Endothelial cell of umbilical vein (primary cell): ENCODE data around the gene SGPP1. TPM values are rescaled to one million over a fixed set of nuclear protein-coding genes. Genes with fewer than 3 reads are reported as not detected.
"Not testable (repeated sequence)": the region's sequence is repeated elsewhere in the genome, so short reads cannot be mapped to it uniquely, and the experiment has no call there.

Experiments used
- BruUV-seq: library from RNA; stranded (reverse); fragments of 400-500 nt; replicated peaks from 2 replicates; lab custom pipeline; 2021; lab: Mats Ljungman, UMichigan
- CTCF ChIA-PET: fragments of 300-600, 350-600 bp; sonication (Branson Sonifier 250); formaldehyde crosslinking; loops from one replicate; lab custom pipeline; 2021; ENCODE audit warnings: antibody characterized with exemption, inconsistent platforms; lab: Charles Lee
- POLR2A ChIA-PET: fragments of 300-600, 350-600 bp; sonication (Branson Sonifier 250); formaldehyde crosslinking; loops from one replicate; lab custom pipeline; 2021; ENCODE audit warnings: antibody characterized with exemption, inconsistent platforms; lab: Charles Lee
- DNase-seq: peaks from one replicate; pipeline ENCODE4 v3.0.0-alpha.2; 2011; ENCODE audit warnings: low read depth, low spot score
- FAIRE-seq: peaks from 2 replicates; lab custom pipeline; 2011; peaks lifted over from hg19 to GRCh38; lab: Jason Lieb, UNC
- H2AFZ ChIP-seq: 2 replicates; pipeline ENCODE4 v1.6.0; 2012; ENCODE audit warnings: low read depth, low read length, control low read depth, inconsistent platforms
- H3K27ac ChIP-seq: 2 replicates; pipeline ENCODE4 v1.5.1; 2011; ENCODE audit warnings: low read depth, mild to moderate bottlenecking, control low read depth, low read length, moderate library complexity; ENCODE audit not compliant: insufficient read depth
- H3K27me3 ChIP-seq, 2 experiments: 2 replicates each; pipeline versions ENCODE4 v1.6.0 to v1.6.1; 2011; ENCODE audit warnings: low read length in 2 of 2, mixed read lengths in 1 of 2; ENCODE audit not compliant: control insufficient read depth in 2 of 2, insufficient read depth in 2 of 2
- H3K36me3 ChIP-seq, 2 experiments: 2 replicates in 1 of 2; 3 replicates in 1 of 2; pipeline ENCODE4 v1.5.1; 2011; ENCODE audit warnings: low read length in 2 of 2, mild to moderate bottlenecking in 1 of 2, moderate library complexity in 1 of 2; ENCODE audit not compliant: control insufficient read depth in 2 of 2, insufficient read depth in 2 of 2; ENCODE audit errors: extremely low read depth in 1 of 2
- H3K4me1 ChIP-seq: 3 replicates; pipeline ENCODE4 v1.5.1; 2011; ENCODE audit warnings: mild to moderate bottlenecking, low read length; ENCODE audit not compliant: control insufficient read depth, insufficient read depth; ENCODE audit errors: extremely low read depth
- H3K4me2 ChIP-seq: 2 replicates; pipeline ENCODE4 v1.6.1; 2011; ENCODE audit warnings: low read length, control low read depth, mixed read lengths; ENCODE audit not compliant: insufficient read depth
- H3K4me3 ChIP-seq, 3 experiments: fragments of 200-600 bp in 1 of 3; sonication (generic), shearing (Covaris generic) in 1 of 3; replicated peaks in 1 of 3; 2 replicates each; pipeline ENCODE4 v1.5.1; 2011 to 2016; ENCODE audit warnings: control low read depth in 3 of 3, low read length in 3 of 3, mild to moderate bottlenecking in 2 of 3, inconsistent platforms in 1 of 3, low read depth in 1 of 3, moderate library complexity in 1 of 3; ENCODE audit not compliant: insufficient read depth in 1 of 3
- H3K79me2 ChIP-seq: 2 replicates; pipeline ENCODE4 v1.6.0; 2012; ENCODE audit warnings: low read length, inconsistent platforms; ENCODE audit not compliant: control insufficient read depth, insufficient read depth
- H3K9ac ChIP-seq: replicated peaks from 2 replicates; pipeline ENCODE3; 2011; ENCODE audit warnings: low read length, control low read depth; ENCODE audit not compliant: insufficient read depth; ENCODE audit errors: extremely low read depth
- H3K9me1 ChIP-seq: replicated peaks from 3 replicates; pipeline ENCODE4 v1.6.0; 2011; ENCODE audit warnings: mild to moderate bottlenecking, low read length; ENCODE audit not compliant: control insufficient read depth, insufficient read depth; ENCODE audit errors: extremely low read depth
- H3K9me3 ChIP-seq: replicated peaks from 2 replicates; pipeline ENCODE4 v1.5.1; 2012; ENCODE audit warnings: low read length, inconsistent platforms; ENCODE audit not compliant: control insufficient read depth, insufficient read depth
- H4K20me1 ChIP-seq: replicated peaks from 2 replicates; pipeline ENCODE3; 2011; ENCODE audit warnings: mild to moderate bottlenecking, low read length; ENCODE audit not compliant: control insufficient read depth, insufficient read depth; ENCODE audit errors: extremely low read depth
- EZH2 ChIP-seq: IDR thresholded peaks from 2 replicates; pipeline ENCODE4 v1.6.1; 2012; ENCODE audit warnings: borderline replicate concordance, low read depth, mild to moderate bottlenecking, moderate library complexity, low read length, inconsistent platforms; ENCODE audit not compliant: severe bottlenecking
- FOS ChIP-seq: IDR thresholded peaks from 2 replicates; pipeline ENCODE4 v1.6.1; 2011; ENCODE audit warnings: mild to moderate bottlenecking, low read length, moderate library complexity, borderline replicate concordance; ENCODE audit not compliant: insufficient read depth
- GATA2 ChIP-seq: IDR thresholded peaks from 2 replicates; pipeline ENCODE4 v1.7.0; 2011; ENCODE audit warnings: low read depth, mild to moderate bottlenecking, moderate library complexity, mixed read lengths, low read length; ENCODE audit not compliant: insufficient read length, insufficient read depth
- JUN ChIP-seq: IDR thresholded peaks from 2 replicates; pipeline ENCODE4 v1.6.1; 2011; ENCODE audit warnings: borderline replicate concordance, low read depth; ENCODE audit not compliant: insufficient read length, insufficient read depth
- MYC ChIP-seq: IDR thresholded peaks from one replicate; pipeline ENCODE4 v1.6.1; 2011; ENCODE audit warnings: mild to moderate bottlenecking, low read depth, low read length
- POLR2A ChIP-seq: IDR thresholded peaks from 2 replicates; pipeline ENCODE4 v1.6.1; 2012; ENCODE audit warnings: low read depth, mild to moderate bottlenecking, control low read depth, low read length
- POLR2AphosphoS5 ChIP-seq: IDR thresholded peaks from 2 replicates; pipeline ENCODE4 v1.6.1; 2012; ENCODE audit warnings: low read depth, mild to moderate bottlenecking, control low read depth, low read length, moderate library complexity; ENCODE audit not compliant: insufficient read depth
- dilution Hi-C: fragments of 300-500 bp; cut with MboI; formaldehyde crosslinking; loops from one replicate; pipeline ENCODE4 v1.15.0; 2019; ENCODE audit warnings: low sequenced_read_pairs; ENCODE audit not compliant: extremely low pct_ligation_motif_present
- intact Hi-C: fragments of 100-400 bp; cut with micrococcal nuclease; formaldehyde crosslinking; loops from one replicate; pipeline ENCODE4 v1.10.0; 2022
- polyA plus RNA-seq, 4 experiments: library from polyadenylated mRNA; depleted of rRNA in 3 of 4; stranded (reverse) in 3 of 4; unstranded in 1 of 4; fragments of >200 nt; gene quantifications; 2 replicates each; pipeline versions ENCODE4 v1.2.1 to v1.2.3, GENCODE V29; 2011 to 2012; ENCODE audit warnings: missing spikeins in 1 of 4
- total RNA-seq: library from RNA; stranded (reverse); gene quantifications from 2 replicates; pipeline ENCODE4 v1.2.3, GENCODE V29; 2021
- TF ChIP-seq, protein P1 (sequence below), 2 donors: IDR thresholded peaks; 1 replicate in 1 of 2; 2 replicates in 1 of 2; pipeline ENCODE4 v1.5.1; 2011; ENCODE audit warnings: low read length in 2 of 2, mild to moderate bottlenecking in 2 of 2, moderate library complexity in 2 of 2, control low read depth in 1 of 2, inconsistent platforms in 1 of 2, low read depth in 1 of 2; ENCODE audit not compliant: insufficient read depth in 1 of 2; ENCODE audit errors: extremely low read depth in 1 of 2
- TF ChIP-seq, protein P2 (sequence below): IDR thresholded peaks from 2 replicates; pipeline ENCODE4 v1.6.1; 2011; ENCODE audit not compliant: insufficient read depth, insufficient read length

Gene SGPP1
- total and polyA plus RNA-seq, 2 donors (not counting 3 experiments of a cell fraction or from before 2014, with no cell fraction given), result 6.2 to 7.9 TPM

DNA sequence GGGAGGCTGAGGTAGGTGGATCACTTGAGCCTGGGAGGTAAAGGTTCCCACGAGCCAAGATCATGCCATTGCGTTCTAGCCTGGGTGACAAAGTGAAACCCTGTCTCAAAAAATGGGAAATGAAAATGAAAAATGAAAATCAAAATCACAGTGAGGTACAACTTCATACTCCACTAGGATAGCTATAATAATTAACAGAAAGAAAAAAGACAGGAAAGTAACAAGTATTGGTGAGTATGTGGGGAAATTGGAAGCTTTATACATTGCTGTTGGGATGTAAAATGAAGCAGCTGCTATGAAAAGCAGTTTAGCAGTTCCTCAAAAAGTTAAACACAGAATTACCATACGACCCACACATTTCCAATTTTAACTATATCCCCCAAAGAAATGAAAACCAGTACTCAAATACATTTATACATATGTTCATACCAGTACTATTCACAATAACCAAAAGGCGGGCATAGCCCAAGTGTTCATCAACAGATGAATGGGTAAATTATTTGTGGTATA is 22.2 kb downstream of the SGPP1 start:
- FAIRE-seq (no peak), DNase-seq (no peak)
- POLR2A ChIA-PET, result no interaction called here
- no peak overlapping the region for H3K4me2 ChIP-seq
- H3K4me3 ChIP-seq, result no peak overlapping the region
- dilution Hi-C loops (no loop called here), intact Hi-C loops (no loop called here)
- H2AFZ ChIP-seq, result no peak overlapping the region
- no TSS peak for BruUV-seq
- no peaks in the 10 kb centered on the region for H3K9me3 ChIP-seq
- peaks cover 5% of the 10 kb centered on the region for H3K79me2 ChIP-seq
- H3K9me1 ChIP-seq, result no peaks in the 10 kb centered on the region
- CTCF ChIA-PET, result interaction anchor here (1.1 kb wide), 1 partner anchor 9 kb away, joined by 3 read pairs; no protein-coding TSS in a partner anchor
- peaks cover 4% of the 10 kb centered on the region for H3K4me1 ChIP-seq
- no peaks in the 10 kb centered on the region for H3K36me3 ChIP-seq
- H3K27me3 ChIP-seq, result no peaks in the 10 kb centered on the region
- no peak overlapping the region for H3K27ac ChIP-seq
- TF ChIP-seq JUN (no peak), POLR2A (no peak), EZH2 (no peak), MYC (no peak), POLR2AphosphoS5 (no peak), GATA2 (no peak), FOS (no peak)
- TF ChIP-seq, protein P1, sequence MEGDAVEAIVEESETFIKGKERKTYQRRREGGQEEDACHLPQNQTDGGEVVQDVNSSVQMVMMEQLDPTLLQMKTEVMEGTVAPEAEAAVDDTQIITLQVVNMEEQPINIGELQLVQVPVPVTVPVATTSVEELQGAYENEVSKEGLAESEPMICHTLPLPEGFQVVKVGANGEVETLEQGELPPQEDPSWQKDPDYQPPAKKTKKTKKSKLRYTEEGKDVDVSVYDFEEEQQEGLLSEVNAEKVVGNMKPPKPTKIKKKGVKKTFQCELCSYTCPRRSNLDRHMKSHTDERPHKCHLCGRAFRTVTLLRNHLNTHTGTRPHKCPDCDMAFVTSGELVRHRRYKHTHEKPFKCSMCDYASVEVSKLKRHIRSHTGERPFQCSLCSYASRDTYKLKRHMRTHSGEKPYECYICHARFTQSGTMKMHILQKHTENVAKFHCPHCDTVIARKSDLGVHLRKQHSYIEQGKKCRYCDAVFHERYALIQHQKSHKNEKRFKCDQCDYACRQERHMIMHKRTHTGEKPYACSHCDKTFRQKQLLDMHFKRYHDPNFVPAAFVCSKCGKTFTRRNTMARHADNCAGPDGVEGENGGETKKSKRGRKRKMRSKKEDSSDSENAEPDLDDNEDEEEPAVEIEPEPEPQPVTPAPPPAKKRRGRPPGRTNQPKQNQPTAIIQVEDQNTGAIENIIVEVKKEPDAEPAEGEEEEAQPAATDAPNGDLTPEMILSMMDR (IDR thresholded peaks at IDR 0.05; ENCODE audit: extremely low read depth in 1 of 2, insufficient read depth in 1 of 2, low read depth in 1 of 2, low read length in 2 of 2), result no peak
- TF ChIP-seq, protein P2, sequence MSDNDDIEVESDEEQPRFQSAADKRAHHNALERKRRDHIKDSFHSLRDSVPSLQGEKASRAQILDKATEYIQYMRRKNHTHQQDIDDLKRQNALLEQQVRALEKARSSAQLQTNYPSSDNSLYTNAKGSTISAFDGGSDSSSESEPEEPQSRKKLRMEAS, result no peak
- no peaks in the 10 kb centered on the region for H4K20me1 ChIP-seq
- H3K9ac ChIP-seq, result no peak overlapping the region

DNA sequence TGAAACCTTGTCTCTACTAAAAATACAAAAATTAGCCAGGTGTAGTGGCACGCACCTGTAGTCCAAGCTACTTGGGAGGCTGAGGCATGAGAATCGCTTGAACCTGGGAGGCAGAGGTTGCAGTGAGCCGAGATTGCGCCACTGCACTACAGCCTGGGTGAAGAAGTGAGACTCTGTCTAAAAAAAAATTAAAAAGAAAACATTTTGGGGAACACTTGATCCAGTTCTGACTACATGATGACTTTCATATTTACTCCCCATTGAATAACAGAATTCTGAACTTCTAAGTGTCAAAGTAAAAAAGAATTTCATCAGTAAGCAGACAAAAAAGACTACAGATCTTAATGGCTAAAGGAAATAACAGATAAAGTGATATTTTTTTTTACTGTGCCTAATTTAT is 25.3 kb downstream of the SGPP1 start:
- H3K9me1 ChIP-seq, FAIRE-seq, CTCF ChIA-PET, POLR2A ChIA-PET, intact Hi-C loops, H3K4me1 ChIP-seq, H3K79me2 ChIP-seq, H3K4me2 ChIP-seq, H3K27ac ChIP-seq, H3K9ac ChIP-seq, H3K27me3 ChIP-seq, dilution Hi-C loops, H3K36me3 ChIP-seq, H2AFZ ChIP-seq, DNase-seq, H3K9me3 ChIP-seq, H4K20me1 ChIP-seq, H3K4me3 ChIP-seq, BruUV-seq: not testable (repeated sequence)
